H1 (cell line): Measurements from ENCODE around the gene NEURL2. TPM values are rescaled to one million over a fixed set of nuclear protein-coding genes. Genes with fewer than 3 reads are reported as not detected.

ENCODE experiments used
- CBX5 ChIP-seq: fragments of 300-800, 300-1000 bp; sonication (generic); IDR thresholded peaks from 2 replicates; pipeline ENCODE4 v1.7.1; 2016; ENCODE audit warnings: antibody characterized with exemption, low read length, low read depth
- CHD1 ChIP-seq: IDR thresholded peaks from 2 replicates; pipeline ENCODE4 v1.6.1; 2012; ENCODE audit warnings: low read depth, low read length, improper control_type of control experiment
- HDAC2 ChIP-seq, 2 experiments: fragments of 300-600 bp in 1 of 2; sonication (generic) in 1 of 2; IDR thresholded peaks; 2 replicates each; pipeline ENCODE4 v1.6.1; 2011 to 2012; ENCODE audit warnings: low read depth in 2 of 2, low read length in 2 of 2, mild to moderate bottlenecking in 2 of 2, moderate library complexity in 2 of 2, borderline replicate concordance in 1 of 2, inconsistent platforms in 1 of 2
- KDM1A ChIP-seq: fragments of 200-600, 300-600 bp; sonication (generic); IDR thresholded peaks from 2 replicates; pipeline ENCODE4 v1.7.1; 2016; ENCODE audit warnings: mild to moderate bottlenecking, low read length, borderline replicate concordance
- SIN3A ChIP-seq, 2 experiments: IDR thresholded peaks in 1 of 2; conservative IDR thresholded peaks in 1 of 2; 2 replicates each; pipeline ENCODE4 v1.6.1; 2011 to 2012; ENCODE audit warnings: low read length in 2 of 2, improper control_type of control experiment in 1 of 2, low read depth in 1 of 2, mild to moderate bottlenecking in 1 of 2
- SIRT6 ChIP-seq: IDR thresholded peaks from one replicate; pipeline ENCODE4 v1.7.1; 2012; ENCODE audit warnings: low read length, inconsistent platforms
- SIX5 ChIP-seq: IDR thresholded peaks from 2 replicates; pipeline ENCODE4 v1.6.1; 2011; ENCODE audit warnings: mild to moderate bottlenecking, low read depth, low read length
- polyA plus RNA-seq, 7 experiments: library from polyadenylated mRNA; depleted of rRNA in 3 of 7; stranded (reverse) in 5 of 7; unstranded in 2 of 7; fragments of >200 nt in 5 of 7; fragments of 200-250 nt in 2 of 7; gene quantifications; 1 replicate in 5 of 7; 2 replicates in 1 of 7; 4 replicates in 1 of 7; pipeline versions ENCODE4 v1.2.1 to v1.2.3, GENCODE V29; 2011 to 2013; ENCODE audit warnings: missing spikeins in 2 of 7, mixed read lengths in 2 of 7
- total RNA-seq: library from RNA; stranded (reverse); fragmentation: NEBNext Ultra II Directional; extraction: Animal tissue kit (Norgen Biotek cat#: 25700); gene quantifications from 2 replicates; pipeline ENCODE4 v1.2.1, GENCODE V29; 2021

The NEURL2 gene
- total and polyA plus RNA-seq, 2 of the 8 experiments (the other 6 are each of a cell fraction or from before 2014, with no cell fraction given) = 6.9 TPM

GRCh38 chr20:45896641-45897161 is 5.7 kb upstream of the NEURL2 start (continued):
- TF ChIP-seq SIN3A (conservative IDR thresholded peaks at IDR 0.05 in 1 of 2, IDR thresholded peaks at IDR 0.05 in 1 of 2; ENCODE audit: low read depth in 1 of 2, low read length in 2 of 2) (no peak), KDM1A (no peak), CBX5 (no peak), HDAC2 (IDR thresholded peaks at IDR 0.05; ENCODE audit: borderline replicate concordance in 1 of 2, low read depth in 2 of 2, low read length in 2 of 2) (no peak), SIRT6 (no peak), CHD1 (no peak), SIX5 (no peak)
